A549 treated with DMSO at 1 μM for 4 hours (cell line): ENCODE data around the gene DIRAS2. TPM values are rescaled to one million over a fixed set of nuclear protein-coding genes. Genes with fewer than 3 reads are reported as not detected.

Experiments used
- total RNA-seq: library from RNA; stranded (reverse); fragments of 200-300 nt; extraction: Qiagen RNA extraction; gene quantifications from 5 replicates; pipeline ENCODE4 v1.2.3, GENCODE V29; 2022; ENCODE audit warnings: low read depth

The DIRAS2 gene
- total RNA-seq: 0.02 to 0.07 TPM in 2 of 5 replicates, not detected in the others

GRCh38 chr9:90642570-90643539, at the start of gene DIRAS2:
DIRAS2 (minus strand) TSS chr9:90642824; CDS start chr9:90613827, 28,997 bp downstream.

Other genes starting within 250 kb of the DIRAS2 start
- 0.01 to 0.09 TPM (median 0.09 TPM) in 3 of 5 replicates, not detected in the others for gene SYK, start 159.0 kb upstream of the DIRAS2 start, total RNA-seq